ELF-1 (cell line): ENCODE data around the gene SMIM14.
"Not testable (repeated sequence)": the region's sequence is repeated elsewhere in the genome, so short reads cannot be mapped to it uniquely, and the experiment has no call there.

Experiments used
- DNase-seq: peaks from one replicate; pipeline ENCODE4 v3.0.0-alpha.2; 2016; ENCODE audit warnings: low read depth, low spot score

Gene SMIM14

DNA sequence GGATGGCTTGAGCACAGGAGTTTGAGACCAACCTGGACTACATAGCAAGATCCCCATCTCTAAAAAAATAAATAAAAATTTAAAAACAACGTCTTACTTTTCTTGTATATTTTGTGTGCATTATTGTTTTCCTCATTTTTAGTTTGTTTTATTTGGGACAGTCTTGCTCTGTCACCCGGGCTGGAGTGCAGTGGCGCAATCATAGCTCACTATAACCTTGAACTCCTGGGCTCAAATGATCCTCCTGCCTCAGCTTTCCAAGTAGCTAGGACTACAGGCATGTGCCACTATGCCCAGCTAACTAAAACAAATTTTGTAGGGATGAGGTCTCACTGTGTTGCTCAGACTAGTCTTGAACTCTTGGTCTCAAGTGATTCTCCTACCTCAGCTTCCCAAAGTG is 9.5 kb upstream of the SMIM14 start:
- no peak for DNase-seq

DNA sequence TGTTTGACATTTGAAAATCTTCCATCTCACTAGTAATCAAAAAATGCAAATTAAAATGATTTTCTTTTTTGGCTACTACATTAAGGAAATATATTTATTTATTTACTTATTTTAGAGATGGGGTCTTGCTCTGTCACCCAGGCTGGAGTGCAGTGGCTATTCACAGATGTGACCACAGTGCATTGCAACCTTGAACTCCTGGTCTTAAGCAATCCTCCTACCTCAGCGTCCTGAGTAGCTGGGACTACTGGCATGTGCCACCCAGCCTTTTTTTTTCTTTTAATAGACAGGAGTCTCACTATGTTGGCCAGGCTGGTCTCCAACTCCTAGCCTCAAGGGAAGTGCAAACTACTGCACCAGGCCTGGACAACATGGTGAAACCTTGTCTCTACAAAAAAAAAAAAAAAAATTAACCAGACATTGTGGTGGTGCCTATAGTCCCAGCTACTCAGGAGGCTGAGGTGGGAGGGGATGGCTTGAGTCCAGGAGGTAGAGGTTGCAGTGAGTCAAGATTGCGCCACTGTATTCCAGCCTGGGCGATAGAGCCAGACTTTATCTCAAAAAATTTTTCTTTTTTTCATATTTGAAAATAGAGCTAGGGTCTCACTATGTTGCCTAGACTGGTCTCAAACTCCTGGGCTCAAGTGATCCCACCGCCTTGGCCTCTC is 4.4 kb upstream of the SMIM14 start:
- no peak for DNase-seq

DNA sequence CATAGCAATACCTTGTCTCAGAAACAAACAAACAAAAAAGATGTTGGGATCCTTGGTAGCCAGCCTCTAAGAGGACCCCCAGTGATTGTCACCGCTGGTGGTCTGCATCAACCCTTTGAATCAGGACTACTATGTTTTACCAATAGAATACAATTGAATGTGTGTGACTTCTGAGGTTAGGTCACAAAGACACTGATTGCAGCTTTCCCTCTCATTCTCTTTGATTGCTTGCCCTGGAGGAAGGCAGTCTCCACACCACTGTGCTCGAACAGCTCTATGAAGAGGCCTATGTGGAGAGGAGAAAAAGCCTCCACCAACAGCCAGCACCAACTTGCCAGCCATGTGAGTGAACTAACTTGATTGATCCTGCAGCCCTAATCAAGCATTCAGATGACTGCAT is 2.8 kb upstream of the SMIM14 start:
- DNase-seq = peak; percentile 73

DNA sequence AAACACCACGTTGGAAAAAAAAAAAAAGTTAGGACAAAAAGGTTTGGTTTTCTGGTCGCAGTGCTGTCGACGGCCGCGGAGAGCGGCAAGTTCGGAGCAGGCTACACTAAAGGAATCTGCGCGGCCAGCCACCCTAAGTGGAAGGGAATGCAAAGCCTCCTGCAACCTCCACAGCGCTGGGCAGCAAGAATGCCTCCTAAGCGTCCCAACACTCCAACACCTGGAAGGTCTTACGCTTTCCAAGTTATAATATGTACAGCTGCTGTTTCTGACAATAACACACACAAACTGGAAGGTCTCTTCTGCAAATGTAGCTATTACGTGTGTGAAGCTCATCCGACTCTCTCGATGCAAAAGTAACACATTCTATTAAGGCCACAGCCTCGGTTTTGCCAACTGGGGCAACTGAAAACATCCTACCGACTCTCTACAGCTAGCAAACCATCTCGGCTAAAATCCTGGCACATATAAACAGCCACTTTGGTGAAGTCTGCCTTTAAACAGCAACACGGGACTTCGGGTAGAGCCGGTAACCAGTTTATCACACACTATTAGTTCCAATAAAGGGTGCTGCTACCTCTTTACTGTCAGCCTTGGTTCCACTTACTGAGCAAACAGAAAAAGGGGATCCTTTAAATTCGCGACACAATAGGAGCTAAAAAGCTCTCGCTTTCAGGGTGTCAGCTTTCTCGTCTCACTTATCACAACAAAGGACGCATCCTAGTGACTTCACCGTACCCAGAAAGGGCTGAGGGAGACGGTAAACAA is 895 bp downstream of the SMIM14 start:
- peak; percentile 81 for DNase-seq

DNA sequence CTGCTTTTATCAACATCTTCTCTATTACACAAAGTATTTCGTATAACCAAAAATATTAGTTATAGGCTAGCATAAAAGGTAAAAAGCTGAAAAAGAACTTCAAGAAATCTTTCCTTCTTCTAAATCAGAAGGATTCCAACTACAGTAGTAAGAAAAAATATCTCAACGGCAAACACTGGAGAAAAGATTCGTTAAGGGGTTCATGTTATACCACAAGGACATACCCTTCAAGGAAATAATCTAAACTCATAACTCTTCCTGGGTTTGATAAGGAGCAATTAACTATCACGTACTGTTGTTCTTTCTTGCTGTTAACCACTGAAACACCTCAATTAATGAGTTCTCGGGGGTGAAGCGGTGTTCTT is 1.5 kb downstream of the SMIM14 start:
- no peak for DNase-seq

DNA sequence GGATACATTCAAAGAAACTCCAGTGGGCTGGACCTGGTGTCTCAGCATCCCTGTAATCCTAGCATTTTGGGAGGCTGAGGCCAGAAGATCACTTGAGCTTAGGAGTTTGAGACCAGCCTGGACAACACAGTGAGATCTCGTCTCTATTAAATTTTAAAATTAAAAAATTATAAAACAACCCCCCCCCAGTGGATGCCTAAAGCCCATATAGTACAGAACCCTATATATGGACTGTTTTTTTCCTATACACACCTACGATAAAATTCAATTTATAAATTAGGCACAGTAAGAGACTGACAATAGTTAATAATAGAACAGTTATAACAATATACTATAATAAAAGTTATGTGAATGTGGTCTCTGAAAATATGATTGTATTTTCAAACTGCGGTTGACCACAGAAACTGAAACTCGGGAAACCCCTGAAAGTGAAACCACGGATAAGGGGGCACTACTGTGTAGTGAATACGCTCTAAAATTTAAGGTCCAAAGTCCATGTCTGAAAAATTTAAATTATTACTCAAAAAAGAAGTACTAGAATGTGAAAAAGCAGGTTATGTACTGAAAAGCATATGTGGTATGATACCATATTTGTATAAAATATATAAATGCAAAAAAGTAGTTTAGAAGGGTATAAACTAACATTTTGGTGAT is 2.0 kb downstream of the SMIM14 start:
- DNase-seq = no peak

DNA sequence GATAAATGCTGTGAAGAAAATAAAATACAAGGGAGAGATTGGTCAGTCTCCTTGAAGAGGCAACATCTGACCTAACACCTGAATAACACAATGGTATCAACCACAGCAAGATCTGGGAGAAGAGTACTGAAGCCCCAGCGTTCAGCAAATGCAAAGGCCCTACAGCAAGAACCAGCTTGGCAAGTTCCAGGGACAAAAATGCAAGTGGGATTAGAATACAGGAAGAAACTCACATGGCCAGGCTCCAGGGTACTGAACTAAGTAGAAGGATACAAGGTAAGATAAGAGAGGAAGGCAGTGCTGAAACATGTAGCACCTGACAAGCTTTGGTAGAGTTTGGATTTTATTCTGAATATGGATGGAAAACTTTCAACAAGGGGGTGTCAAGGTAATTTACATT is 3.6 kb downstream of the SMIM14 start:
- DNase-seq = peak; percentile 79

DNA sequence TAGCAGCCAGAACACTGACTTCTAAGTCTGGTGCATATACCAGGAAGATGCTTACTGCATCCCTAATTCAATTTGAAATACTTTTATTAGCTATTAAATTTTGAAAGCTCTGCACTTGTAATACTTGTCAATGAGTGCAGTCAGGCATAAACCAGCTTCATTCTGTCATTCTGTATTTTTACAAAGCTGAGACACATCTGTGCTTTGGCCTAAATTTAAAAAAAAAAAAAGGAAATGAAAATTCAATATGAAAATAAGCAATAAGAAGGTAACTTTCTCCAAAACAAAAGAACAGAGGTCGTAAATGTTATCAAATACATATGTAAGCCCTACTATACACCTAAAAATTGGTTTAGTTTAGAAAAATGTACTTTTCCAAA is 7.0 kb downstream of the SMIM14 start:
- DNase-seq = no peak

DNA sequence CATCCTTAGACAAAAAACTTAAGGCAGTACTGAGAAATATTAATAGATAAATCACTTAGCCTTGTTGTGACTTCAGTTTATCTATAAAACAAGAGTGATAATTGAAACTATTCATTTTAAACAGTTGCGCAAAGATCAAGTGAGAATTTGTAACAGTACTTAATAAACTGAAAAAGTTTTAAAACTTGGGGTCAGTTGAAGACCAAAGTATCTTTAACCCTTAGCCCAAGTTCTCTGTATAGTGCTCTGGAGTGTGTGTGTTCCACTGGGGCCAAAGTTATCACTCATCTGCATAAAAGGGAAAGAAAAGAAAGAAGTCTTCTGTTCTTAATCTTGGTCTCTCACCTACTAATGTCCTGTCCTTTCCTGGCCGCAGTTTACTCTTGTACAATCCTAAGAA is 11.3 kb downstream of the SMIM14 start:
- no peak for DNase-seq

DNA sequence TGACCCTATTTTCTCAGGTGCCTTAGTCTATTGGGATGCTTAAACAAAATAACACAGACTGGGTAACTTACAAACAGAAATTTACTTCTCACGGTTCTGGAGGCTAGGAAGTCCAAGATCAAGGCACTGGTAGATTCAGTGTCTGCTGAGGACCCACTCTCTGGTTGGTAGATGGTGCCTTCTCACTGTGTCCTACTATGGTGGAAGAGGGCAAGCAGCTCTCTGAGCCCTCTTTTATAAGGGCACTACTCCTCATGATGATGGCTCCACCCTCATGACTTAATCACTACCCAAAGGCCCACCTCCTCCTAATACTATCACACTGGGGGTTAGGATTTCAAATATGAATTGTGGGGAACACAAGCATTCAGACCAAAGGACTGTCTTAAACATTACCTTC is 11.8 kb downstream of the SMIM14 start:
- DNase-seq = no peak

DNA sequence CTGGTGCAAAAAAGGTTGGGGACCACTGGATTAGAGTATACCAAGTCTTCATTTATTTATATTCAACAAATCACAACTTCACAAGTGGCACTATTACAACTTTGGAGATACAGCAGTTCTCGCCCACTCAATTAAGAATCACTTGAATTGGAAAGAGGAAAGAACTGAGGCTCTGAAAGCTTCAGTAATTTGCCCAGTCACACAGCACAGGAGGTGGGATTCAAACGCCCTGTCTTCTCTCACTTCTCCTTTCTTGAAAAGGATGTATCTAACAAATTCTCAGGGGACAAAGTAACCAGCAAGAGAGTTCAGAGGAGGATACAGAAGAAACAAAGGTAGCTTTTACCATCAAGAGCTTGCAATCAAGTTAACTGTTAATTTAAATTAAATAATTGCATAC is 12.4 kb downstream of the SMIM14 start:
- DNase-seq = no peak

DNA sequence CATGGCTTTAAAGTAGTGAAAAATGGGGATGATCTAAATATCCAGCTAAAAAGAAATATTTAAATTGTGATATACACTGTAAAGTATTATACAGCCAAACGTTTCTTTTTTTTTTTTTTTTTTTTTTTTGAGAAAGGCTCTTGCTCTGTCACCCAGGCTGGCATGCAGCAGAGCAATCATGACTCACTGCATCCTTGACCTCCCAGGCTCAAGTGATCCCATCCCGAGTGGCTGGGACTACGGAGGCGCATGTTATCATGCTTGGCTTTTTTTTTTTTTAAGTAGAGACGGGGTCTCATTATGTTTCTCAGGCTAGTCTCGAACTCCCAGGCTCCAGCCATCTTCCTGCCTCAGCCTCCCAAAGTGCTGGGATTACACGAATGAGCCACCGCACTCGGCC is 17.1 kb downstream of the SMIM14 start:
- DNase-seq = peak; percentile 54

DNA sequence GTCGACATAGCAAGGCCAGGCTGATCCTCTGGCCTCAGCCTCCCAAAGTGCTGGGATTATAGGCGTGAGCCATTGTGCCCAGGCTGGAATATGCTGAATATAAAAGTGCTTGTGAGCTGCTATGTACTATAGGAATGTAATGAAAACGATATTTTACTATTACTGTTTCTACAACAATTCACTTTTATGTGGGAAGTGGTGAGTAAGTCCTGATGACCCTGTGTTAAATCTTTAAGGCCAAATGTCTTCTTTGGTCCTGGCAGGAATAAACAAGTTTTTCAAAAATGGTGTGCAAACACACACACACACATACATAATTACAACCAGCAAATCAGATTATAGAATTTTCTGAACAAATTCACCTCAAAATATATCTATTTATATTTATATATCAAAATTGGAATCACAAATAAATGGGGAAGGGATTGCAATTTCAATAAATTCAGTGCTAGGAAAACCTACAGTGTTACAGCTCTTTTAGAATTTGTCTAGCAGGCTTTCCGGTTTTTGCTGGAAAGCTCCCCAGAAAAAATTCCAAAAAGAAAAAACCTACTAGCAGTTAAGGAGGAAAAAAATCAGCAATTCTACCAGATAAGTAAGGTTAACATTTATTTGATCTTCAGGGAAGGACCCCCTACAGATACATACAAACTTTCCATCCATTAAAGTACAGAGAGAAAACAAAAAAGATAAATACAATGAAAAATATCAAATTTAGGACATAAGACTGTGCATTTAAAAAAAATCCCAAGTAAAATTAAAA is 17.9 kb downstream of the SMIM14 start:
- no peak for DNase-seq

DNA sequence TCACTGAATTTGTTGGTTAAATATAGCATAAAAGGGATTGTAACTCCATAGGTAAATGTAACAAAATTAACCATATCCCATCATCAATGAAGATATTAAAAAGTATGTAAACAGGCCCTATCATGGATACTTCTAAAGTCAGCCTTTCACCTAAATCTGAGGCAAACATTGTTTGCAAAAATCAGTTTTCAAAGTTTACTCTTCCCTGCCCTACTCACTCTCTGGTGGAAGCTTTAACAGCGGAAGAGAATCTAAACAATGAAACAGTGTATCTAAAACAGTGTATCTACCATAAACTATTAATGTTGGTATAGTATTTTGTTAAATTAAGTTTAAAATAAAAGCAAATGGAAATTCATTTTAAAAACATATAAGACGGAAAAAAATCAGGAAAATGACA is 21.1 kb downstream of the SMIM14 start:
- DNase-seq = no peak

DNA sequence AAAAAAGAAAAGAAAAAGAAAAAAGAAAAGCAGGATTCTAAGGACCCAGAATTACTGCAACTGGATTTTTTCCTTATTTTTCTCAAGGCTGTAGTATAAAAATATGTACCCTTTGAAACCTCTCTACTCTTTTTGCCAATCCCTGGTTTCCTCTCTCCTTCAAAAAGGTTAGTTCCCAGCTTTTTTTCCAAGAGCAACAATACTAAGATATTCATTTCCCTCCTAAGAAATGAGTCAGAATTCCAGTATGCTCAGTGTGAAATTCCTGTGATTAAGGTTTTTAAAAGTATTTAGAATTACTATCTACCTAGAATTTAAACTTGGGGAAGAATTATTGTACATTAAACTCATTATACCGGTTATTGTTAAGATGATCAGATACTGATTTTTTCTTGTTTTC is 22.0 kb downstream of the SMIM14 start:
- no peak for DNase-seq

DNA sequence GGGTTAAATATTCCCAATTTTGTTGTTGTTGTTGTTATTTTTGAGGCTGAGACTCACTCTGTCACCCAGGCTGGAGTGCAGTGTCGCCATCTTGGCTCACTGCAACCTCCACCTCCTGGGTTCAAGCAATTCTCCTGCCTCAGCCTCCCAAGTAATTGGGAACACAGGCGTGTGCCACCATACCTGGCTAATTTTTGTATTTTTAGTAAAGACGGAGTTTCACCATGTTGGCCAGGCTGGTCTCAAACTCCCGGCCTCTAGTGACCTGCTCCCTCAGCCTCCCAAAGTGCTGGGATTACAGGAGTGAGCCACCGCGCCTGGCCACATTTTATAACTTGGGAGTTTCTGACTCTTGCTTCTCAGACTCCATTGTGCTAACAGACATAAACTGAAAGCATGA is 22.6 kb downstream of the SMIM14 start:
- not testable (repeated sequence) for DNase-seq

DNA sequence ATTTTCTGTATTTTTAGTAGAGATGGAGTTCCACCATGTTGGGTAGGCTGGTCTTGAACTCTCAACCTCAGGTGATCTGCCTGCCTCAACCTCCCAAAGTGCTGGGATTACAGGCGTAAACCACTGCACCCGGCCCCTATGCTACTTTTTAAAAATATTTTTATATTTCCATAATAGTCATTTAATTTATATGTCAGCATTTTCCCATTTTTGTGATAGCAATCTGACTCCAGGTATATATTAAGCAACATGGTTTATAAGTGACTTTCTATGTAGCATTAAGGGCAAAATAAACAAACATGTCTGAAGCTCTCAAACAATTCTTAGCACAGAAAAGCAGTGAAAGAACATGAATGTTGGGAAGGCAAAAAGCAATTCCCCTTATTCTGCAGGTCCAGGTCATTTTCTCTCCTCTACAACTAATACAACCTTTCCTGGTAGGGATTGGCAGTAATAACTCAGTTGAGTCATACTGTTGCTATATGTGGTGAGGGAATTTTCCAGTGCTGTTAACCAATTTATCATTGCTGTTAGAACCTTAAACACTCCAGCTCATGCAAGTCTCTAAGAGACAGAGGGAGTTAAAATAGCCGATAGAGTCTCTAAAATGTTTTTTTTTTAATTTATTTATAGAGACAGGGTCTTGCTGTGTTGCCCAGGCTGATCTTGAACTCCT is 24.0 kb downstream of the SMIM14 start:
- DNase-seq = no peak

DNA sequence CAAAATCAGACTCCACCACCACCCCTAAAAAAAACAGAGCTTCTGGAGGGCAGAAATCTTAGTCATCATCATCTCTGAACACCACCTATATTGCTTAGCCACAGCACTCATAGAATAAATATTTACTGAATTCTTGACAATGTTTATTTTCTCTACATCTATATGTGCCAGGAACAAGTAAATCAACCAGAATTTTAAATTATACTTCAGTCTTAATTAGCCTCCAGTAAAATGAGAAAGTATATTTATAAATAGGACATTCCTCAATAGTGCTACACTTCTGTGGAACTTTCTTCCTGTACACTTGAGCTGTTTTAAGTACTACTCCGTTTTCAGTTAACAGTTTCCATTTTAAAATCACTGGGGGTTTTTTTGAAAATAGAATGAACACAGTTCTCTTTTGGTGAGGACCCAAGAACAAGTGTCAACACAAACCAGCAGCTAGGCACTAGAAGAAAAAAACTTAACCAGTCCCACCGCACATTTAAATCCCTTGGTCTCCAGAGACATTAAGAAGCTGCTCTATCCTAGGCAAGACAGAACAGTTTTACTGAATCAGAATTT is 25.5 kb downstream of the SMIM14 start:
- DNase-seq = no peak

DNA sequence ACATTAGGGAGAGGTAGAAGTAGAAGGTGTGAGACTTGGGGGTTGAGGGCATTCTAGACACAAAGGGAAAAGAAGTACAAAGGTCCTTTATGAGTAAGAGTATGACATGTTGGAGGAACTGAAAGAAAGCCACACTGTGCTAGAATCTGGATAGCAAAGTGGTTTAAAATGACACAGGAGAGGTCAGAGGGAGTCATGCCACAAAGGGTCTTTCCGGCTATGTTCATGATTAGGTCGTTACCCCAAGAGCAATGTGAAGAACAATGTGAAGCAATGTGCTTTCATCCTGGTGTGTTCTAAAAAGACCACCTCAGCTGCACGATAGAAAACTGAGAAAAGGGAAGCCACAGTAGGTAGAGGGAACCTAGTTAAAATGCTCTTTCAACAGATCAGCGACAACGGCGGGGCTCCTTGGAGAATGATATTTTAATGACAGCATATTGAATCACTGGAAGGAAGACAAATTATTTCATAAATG is 29.2 kb downstream of the SMIM14 start:
- DNase-seq = no peak

DNA sequence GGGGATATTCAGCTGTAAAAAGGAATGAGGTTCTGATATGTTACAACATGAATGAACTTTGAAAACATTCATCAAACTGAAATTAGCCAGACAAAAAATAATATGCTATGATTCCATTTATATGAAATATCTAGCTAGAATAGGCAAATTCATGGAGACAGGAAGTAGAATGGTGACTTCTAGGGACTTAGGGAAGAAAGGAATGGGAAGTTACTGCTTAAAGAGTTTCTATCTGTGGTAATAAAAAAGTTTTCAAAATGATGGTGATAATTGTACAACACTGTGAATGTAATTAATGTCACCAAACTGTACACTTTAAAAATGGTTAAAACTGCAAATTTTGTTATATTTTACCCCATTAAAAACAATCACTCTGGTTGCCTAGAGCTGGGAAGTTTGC is 30.2 kb downstream of the SMIM14 start:
- DNase-seq = no peak

DNA sequence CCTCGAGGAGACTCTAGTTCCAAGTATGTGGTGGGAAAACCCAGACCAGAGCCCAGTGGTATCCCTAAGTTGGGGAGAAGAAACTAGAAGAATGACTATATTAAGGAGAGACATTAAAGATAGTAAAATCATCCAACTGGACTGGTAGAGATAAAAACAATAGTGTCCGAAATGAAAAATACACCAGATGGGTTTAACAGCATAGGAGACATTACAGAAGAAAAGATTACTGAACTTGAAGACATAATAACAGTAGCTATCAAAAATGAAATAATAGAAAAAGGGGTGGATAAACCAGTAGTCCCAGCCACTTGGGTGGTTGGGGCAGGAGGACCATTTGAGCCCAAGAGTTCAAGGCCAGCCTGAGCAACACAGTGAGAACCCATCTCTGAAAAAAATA is 31.9 kb downstream of the SMIM14 start:
- no peak for DNase-seq
